NCI-H2107 treated with DMSO at 0.1 percent for 48 hours (cell line): ENCODE data around the gene CTBP1.
A peak's percentile ranks its signal among the peaks of the same experiment; 100 is the strongest.

Experiments used
- DNase-seq: peaks from one replicate; lab custom pipeline; 2025; ENCODE audit not compliant: unreplicated experiment; lab: John Stamatoyannopoulos, UW

Gene CTBP1

GRCh38 chr4:1177274-1178141 is 71.4 kb downstream of the CTBP1 start:
- no peak for DNase-seq

GRCh38 chr4:1176398-1177273 is 72.3 kb downstream of the CTBP1 start:
- no peak for DNase-seq

- DNase-seq: no peak
Measured at GRCh38 chr4:1175635-1176229, 73.2 kb downstream of the CTBP1 start.

- DNase-seq: no peak
Measured at GRCh38 chr4:1174941-1175634, 73.8 kb downstream of the CTBP1 start.

- no peak for DNase-seq
Measured at GRCh38 chr4:1172971-1173757, 75.8 kb downstream of the CTBP1 start.

- no peak for DNase-seq
Measured at GRCh38 chr4:1172228-1172851, 76.6 kb downstream of the CTBP1 start, which contains the start of gene SPON2. TSS of gene SPON2 (minus strand) at chr4:1172583.

GRCh38 chr4:1171311-1172227 is 77.4 kb downstream of the CTBP1 start:
- no peak for DNase-seq

- DNase-seq: no peak
Measured at GRCh38 chr4:1170976-1171310, 78.0 kb downstream of the CTBP1 start.

GRCh38 chr4:1170156-1170975 is 78.6 kb downstream of the CTBP1 start:
- DNase-seq: no peak

- DNase-seq: no peak
Measured at GRCh38 chr4:1169691-1170096, 79.2 kb downstream of the CTBP1 start.

- DNase-seq: no peak
Measured at GRCh38 chr4:1169171-1169671, 79.7 kb downstream of the CTBP1 start.

GRCh38 chr4:1168191-1169101 is 80.5 kb downstream of the CTBP1 start:
- no peak for DNase-seq

GRCh38 chr4:1167244-1167949 is 81.5 kb downstream of the CTBP1 start:
- DNase-seq: peak; percentile 55

- no peak for DNase-seq
Measured at GRCh38 chr4:1166509-1167243, 82.3 kb downstream of the CTBP1 start.

GRCh38 chr4:1164956-1165545 is 83.9 kb downstream of the CTBP1 start:
- DNase-seq: no peak
